HL-60/S4 treated with phorbol 12-myristate 13-acetate at 8.2 ng/mL for 4 days and 3 days (cell line): ENCODE results near the gene INTS6L.
"Not testable (repeated sequence)": the region's sequence is repeated elsewhere in the genome, so short reads cannot be mapped to it uniquely, and the experiment has no call there.

Experiments
- in situ Hi-C: fragments of 300-500 bp; cut with MboI; formaldehyde crosslinking; loops from 2 replicates; pipeline ENCODE4 v1.15.0; 2022; ENCODE audit warnings: low sequenced_read_pairs

The INTS6L gene

GRCh38 chrX:135594049-135594448 is 73.6 kb downstream of the INTS6L start:
- in situ Hi-C loops: not testable (repeated sequence)

DNA sequence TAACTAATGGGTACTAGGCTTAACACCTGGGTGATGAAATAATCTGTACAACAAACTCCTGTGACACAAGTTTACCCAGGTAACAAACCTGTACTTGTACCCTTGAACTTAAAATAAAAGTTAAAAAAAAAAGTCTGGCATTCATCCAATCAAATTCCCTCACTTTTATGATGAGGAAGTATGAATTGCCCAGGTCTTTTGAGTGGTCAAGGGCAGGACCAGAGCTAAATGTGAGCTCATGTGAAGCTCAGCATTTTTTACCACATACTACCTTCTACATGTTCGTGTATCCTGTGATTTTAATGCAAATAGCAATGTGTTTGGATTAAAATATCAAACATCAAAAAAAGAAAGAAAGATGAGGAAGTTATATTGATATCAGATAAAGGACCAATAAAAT is 74.0 kb downstream of the INTS6L start:
- in situ Hi-C loops: not testable (repeated sequence)

GRCh38 chrX:135595543-135595942 is 75.1 kb downstream of the INTS6L start:
- in situ Hi-C loops: no loop called here

- in situ Hi-C loops: no loop called here
Measured at GRCh38 chrX:135596495-135596894, 76.0 kb downstream of the INTS6L start.

GRCh38 chrX:135605906-135606305 is 85.4 kb downstream of the INTS6L start:
- in situ Hi-C loops: no loop called here

- in situ Hi-C loops: not testable (repeated sequence)
Measured at GRCh38 chrX:135624408-135625204, 104.1 kb downstream of the INTS6L start.

DNA sequence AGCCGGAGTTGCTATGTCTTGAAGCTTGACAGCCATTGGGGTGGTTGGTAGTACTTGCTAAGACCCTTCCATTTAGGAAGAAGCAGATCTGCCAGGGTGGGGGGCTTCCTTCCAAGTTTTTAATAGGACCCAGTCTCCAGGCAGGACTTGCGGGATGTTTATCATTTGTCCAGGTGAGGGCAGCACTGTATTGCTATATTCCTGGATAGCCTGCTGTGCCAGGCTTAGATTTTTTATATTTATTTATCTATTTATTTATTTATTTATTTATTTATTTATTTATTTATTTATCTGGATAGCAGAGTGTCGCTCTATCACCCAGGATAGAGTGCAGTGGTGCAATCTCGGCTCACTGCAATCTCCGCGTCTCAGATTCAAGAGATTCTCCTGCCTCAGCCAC is 105.5 kb downstream of the INTS6L start:
- in situ Hi-C loops: no loop called here

DNA sequence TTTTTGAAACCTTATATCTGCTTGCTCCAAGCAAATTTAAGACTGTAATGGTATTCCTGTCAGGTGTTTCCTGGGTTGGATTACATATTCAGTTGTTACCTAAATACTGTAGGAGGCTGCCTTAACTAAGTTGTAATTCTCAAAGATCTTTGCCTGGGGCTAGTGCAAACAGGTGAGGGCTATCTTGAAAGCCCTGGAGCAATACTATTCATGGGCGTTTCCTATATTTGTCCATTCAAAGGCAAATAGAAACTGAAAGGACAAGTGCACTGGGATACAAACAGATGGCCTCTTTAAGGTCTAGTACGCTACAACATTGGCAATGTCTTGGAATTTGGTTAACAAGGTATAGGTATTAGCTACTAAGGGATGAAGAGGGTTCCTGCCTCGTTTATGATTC is 108.9 kb downstream of the INTS6L start:
- in situ Hi-C loops: no loop called here
